GM15510 (cell line): ENCODE measurements around the gene BBS2.
A peak's percentile ranks its signal among the peaks of the same experiment; 100 is the strongest.

Experiments
- POLR2A ChIP-seq: IDR thresholded peaks from 3 replicates; pipeline ENCODE4 v1.6.1; 2011; ENCODE audit warnings: borderline replicate concordance; ENCODE audit not compliant: insufficient read length; ENCODE audit errors: extremely low read depth

BBS2 gene

GRCh38 chr16:56466344-56466743, 53.5 kb downstream of the BBS2 start:
- TF ChIP-seq POLR2A: no peak

DNA sequence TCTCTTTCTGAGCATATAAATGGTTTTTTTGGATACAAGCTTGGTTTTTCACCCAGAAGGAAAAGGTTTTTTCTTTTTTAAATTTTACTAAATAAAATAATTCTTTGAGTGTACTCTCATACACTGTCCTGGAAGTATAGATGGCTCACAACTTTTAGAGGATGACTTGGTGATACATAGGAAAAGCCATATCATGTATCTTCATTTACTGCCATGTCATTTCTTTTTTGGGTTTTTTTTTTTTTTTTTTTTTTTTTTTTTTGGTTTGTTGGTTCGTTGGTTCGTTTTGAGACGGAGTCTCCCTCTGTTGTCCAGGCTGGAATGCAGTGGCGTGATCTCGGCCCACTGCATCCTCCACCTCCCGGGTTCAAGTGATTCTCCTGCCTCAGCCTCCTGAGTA, 56.7 kb downstream of the BBS2 start:
- no peak for TF ChIP-seq POLR2A

DNA sequence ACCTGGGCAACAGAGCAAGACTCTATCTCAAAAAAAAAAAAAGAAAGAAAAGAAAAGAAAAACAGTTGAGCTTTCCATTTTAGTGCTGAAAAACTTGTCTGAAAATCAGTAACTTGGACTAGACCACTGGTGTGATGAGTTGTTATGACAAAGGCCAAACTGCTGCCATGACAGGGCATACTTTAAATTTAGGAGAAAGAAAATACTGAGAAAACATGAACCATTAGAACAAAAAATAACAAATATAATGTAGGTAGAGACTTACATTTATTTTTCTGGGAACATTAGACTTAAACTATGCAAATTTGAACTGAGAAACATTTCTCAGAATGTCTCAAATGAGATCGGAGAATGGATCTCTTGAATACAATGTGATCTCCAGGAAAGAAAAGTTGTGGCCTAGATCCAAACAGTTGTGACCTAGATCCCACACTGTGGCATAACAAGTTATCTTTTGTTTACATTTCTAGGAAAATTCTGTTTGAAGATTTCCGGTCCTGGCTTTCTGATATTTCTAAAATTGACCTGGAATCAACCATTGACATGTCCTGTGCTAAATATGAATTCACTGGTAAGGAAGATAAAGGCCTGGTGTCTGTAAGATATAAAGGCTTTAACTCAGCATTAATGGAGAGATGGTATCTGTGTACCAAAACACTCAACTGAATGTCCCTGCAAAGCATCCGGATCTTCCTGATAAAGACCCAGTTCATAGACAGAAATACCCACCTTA, 57.6 kb downstream of the BBS2 start:
- TF ChIP-seq POLR2A: no peak

DNA sequence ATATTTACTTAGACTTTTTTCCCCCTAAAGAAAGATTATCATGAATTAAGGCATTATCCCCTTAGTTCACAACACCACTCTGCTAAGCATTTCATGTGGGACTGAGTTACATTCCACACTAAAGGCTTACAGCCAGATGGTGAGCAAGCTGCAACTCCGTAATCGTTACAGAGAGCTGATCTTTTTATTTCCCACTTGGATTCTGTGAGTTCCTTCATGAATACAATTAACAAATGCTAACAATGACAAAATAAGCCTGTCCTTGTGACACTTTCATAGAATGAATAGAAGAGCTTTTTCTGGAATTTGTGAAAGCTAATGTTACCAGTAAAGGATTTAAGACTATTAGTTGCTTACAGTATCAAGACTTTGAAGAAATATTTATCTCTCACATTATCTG, 59.7 kb downstream of the BBS2 start:
- TF ChIP-seq POLR2A: no peak

DNA sequence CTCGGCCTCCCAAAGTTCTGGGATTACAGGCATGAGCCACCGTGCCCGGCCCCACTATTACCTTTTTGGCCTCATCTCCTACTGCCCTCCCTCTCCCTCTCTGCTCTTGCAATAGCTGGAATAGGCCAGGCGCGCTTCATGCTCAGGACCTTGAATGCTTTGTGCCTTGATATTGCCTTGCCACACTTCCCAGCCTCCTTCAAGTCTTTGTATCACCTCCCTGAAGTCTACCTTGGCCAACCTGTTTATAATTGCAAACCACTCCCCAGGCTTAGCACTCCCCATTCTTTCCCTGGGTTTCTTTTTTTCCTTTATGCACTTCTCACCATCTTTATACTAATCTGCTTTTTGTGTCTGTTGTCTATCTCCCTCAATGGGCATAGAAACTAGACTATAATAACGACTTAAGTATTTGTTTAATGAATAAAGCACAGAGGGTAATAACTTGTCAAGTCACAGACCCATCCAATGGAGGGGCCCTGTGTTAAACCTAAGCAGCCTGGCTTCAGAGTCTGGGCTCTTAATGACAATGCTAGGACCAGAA, 61.8 kb downstream of the BBS2 start:
- TF ChIP-seq POLR2A: no peak

GRCh38 chr16:56451753-56452689, 67.8 kb downstream of the BBS2 start:
- TF ChIP-seq POLR2A: no peak

DNA sequence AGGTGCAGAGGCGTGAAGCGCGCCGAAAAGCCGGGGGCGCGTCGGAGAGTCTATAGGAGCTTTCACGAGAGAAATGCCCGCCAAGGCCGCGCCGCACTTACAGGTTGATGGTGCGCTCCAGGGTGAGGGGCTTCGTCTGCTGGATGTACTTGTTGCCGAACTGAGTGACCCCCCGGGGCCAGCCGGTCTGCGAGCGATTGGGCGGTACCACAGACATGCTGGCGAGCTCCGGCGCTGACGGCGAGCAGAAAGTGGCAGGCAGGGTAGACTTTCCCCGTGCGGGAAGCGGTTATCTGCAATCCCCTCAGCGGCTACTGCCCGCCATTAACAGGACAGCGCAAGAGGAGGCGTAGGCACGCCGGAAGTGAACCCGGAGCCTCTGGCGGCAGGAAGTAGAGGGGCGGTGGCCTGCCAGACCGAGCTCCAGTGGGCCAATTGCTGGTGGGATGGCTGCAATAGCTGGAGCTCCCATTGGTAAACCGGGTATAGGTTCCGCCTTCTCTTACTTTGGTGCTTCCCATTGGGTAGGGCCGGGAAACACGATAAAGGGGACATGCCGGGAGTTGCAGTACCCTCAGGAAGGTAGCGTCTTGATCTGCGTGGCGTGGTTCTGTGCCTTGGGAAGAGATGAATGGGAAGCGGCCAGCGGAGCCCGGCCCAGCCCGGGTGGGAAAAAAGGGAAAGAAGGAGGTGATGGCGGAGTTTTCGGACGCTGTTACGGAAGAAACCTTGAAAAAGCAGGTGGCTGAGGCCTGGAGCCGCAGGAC, 68.7 kb downstream of the BBS2 start, which contains the start of the genes NUDT21 and OGFOD1:
NUDT21 (minus strand) TSS at position 347 of the 767 bp plus-strand sequence; CDS start at position 217, 130 bp downstream.
OGFOD1 (plus strand) TSS at position 569 of the 767 bp plus-strand sequence; CDS start at position 628, 59 bp downstream.
- TF ChIP-seq POLR2A: peak; percentile 70

DNA sequence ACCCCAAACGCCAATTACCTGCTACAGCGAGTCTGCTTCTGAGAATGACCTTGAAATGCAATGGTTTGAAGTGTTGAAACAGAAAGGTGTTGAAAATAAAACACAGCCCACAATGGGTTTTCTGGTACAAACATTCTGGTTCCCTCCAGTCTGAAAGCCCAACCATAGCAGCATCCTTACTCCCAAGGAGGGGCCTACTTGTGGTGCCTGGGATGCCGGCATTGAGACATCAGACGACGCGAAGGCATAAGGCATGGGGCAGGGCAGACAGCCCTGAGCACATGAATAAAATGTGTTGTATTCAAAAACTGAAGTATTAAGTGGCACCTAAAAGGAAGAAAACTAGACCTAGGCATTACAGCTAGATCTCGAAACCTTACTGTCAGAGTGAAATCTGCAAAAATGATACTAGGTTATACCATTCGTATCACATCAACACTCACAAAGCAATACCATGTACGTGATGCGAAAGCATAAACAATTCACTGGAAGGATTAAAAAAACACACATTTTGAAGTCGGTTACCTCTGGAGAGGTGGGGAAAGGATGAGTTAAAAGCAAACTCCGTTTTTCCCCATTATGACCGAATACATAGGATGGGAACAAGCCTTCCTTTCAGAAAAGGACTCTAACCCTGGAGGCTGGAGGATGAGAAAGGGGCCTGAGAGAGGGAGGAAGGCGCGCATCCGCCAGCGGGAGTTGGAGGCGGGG, 69.4 kb downstream of the BBS2 start:
- no peak for TF ChIP-seq POLR2A

DNA sequence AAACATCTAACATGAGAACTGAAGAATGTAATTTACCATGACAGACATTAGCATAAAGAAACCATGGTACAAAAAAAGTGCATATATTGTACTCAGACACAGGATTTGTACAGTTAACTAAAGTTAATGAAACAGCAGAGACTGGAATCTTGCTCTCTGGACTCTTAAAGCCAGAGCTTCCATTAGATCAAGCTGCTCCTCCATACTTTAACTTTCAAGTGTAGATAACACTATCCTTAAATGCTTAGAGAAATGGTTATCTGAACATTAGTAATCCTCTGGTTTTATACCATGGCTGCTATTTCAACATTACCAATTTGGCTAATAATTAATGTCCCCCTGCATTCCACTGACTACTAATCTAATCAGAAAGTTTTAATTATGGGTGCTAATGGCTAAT, 71.8 kb downstream of the BBS2 start:
- no peak for TF ChIP-seq POLR2A

- no peak for TF ChIP-seq POLR2A
These were observed 72.5 kb downstream of the BBS2 start for GRCh38 chr16:56447286-56447685.

DNA sequence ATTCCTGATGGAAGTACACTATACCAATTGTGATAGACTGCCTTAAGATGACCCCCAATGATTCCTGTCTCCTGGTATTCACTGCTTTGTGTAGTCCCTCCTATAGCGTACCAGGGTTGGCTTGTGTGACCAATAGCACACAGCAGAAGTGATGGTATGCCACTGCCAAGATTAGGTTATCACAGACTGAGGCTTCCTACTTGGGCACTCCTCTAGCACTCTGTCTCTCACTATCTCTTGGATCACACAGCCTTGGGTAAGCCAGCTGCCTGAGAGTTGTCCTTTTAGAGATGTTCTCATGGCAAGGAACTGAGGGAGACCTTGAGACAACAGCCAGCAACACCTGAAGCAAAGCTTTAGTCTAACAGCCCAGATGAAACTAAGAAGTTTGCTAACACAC, 81.8 kb downstream of the BBS2 start:
- TF ChIP-seq POLR2A: no peak

DNA sequence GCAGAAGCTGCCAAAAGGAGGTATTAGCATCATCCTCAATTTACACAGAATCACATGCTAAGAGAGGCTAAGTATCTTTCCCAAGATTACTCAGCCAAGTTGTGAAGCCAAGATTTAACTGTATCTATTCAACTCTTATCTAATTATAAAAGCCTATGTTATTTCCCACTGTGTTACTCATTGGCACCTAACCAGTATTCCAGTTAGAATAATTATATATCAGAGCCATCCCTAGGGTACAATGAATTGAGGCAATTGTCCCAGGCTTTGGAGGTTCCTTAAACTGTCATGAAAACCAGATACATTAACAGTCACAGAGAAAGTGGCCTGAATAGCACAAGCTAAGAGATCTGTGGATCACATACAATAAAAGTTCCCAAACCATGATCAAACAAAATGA, 83.6 kb downstream of the BBS2 start:
- TF ChIP-seq POLR2A: no peak
